Measurements from ENCODE around the gene RCBTB2.
"Not testable (repeated sequence)": the region's sequence is repeated elsewhere in the genome, so short reads cannot be mapped to it uniquely, and the experiment has no call there.

RCBTB2 gene

DNA sequence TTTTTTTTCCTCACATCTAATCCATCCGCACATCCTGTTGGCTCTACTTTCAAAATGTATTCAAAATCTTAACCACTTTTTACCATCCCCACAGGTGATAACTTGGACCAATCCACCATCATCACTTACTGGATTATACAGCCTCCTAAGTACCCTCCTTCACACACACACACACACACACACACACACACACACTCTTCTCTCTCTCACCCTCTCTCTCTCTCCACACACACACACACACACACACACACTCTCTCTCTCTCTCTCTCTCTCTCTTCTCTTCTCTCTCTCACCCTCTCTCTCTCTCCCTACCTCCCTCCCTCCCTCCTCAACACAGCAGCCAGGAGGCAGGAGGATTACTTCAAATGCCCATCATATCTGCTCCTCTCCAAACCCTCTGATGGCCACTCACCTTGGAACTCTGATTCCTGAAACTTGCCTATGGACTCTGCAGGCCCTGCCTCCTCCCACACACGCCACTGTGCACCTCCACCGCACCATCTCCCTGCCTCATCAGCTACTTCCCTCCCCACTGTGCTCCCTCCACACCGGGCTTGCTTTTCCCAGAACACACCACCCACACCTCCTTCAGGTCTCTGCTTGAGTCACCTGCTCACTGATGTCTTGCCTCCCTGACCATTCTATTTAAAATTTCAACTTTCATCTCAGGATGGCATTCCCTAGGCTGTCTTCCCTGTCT lies 39.7 kb downstream of the RCBTB2 start:
- no peak for DNase-seq (ENCODE audit: low spot score)

DNA sequence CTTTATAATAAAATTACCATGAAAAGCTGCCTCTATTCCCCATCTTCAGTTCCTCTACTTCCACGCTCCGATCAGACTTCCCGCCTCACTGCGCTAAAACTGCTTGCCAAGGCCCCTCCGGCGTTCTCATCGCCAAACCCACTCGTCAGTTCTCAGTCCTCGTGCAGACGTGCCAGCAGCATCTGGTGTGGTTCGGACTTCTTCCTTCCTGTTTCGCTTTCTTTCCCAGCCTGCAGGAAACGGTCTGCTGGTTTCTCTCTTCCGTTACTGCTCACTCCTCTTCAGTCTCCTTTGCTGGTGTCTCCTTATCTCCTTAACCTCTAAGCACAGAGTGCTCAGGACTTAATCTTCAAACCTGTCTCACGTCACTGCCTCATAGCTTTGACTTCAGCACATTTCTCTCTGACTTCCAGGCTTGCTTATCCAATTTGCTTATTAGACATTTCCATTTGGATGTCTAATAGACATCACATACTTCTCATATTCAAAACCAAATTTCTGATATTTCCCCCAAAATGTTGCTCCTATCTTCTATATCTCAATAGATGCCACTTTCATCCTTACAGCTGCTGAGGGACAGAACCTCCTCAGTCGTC lies 40.3 kb downstream of the RCBTB2 start:
- DNase-seq (ENCODE audit: low spot score) = no peak

GRCh38 chr13:48492096-48492440 lies 40.8 kb downstream of the RCBTB2 start:
- no peak for DNase-seq (ENCODE audit: low spot score)

GRCh38 chr13:48491423-48492095 lies 41.3 kb downstream of the RCBTB2 start:
- no peak for DNase-seq (ENCODE audit: low spot score)

DNA sequence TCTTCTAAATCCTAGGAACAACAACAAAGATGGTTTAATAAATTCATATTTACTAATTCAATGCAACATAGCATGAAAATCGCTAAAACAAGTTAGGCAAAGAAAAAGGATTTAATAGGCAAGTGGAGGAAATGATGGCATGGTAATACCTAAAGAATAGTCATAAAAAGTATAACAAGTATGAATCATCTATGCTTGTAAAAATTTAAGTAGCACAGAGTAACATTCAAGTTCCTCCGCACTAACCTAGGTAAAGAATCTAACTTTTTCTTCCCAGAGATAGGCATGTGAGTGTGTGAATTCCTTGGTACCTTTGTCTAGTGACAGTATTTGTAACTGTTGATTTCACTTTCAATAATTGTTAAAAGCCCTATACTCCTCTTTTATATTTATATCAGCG lies 42.6 kb downstream of the RCBTB2 start:
- DNase-seq (ENCODE audit: low spot score) = no peak

- no peak for DNase-seq (ENCODE audit: low spot score)
Measured at GRCh38 chr13:48489666-48490065, 43.2 kb downstream of the RCBTB2 start.

GRCh38 chr13:48488995-48489394 lies 43.9 kb downstream of the RCBTB2 start:
- no peak for DNase-seq (ENCODE audit: low spot score)

GRCh38 chr13:48487968-48488367 lies 44.9 kb downstream of the RCBTB2 start:
- DNase-seq (ENCODE audit: low spot score) = no peak

DNA sequence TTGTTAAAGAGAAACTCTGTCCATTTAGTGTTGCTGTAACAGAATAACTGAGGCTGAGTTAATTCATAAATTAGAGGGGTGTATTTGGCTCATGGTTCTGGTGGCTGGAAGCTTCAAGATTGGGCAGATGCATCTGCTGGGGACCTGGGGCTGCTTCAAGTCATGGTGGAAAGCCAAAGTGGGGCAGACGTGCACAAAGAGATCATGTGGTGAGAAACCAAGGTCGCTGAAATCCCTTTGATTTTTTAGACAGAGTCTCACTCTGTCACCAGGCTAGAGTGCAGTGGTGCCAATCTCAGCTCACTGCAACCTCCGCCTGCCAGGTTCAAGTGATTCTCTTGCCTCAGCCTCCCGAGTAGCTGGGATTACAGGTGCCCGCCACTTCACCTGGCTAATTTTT lies 46.0 kb downstream of the RCBTB2 start:
- no peak for DNase-seq (ENCODE audit: low spot score)

- no peak for DNase-seq (ENCODE audit: low spot score)
Measured at GRCh38 chr13:48486362-48486761, 46.5 kb downstream of the RCBTB2 start.

GRCh38 chr13:48485432-48485831 lies 47.4 kb downstream of the RCBTB2 start:
- DNase-seq (ENCODE audit: low spot score) = no peak

DNA sequence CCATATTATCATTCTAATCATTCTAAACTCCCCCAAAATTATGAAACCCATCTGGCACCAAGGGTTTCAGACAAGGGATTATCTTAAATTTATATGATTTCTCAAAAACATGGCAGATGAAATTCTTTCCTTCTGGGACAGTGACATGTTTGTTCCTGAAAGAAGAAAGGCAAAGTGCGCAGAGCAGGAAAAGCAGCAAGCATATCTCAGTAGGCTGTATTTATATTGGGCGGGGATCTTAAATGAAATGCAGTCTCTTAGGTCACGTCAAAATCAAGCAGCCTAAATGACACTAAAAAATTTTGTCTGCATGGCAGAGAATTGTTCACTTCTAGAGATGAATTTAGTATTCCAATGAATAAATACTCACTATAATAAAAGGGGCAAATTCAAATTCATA lies 49.3 kb downstream of the RCBTB2 start:
- DNase-seq (ENCODE audit: low spot score) = no peak

DNA sequence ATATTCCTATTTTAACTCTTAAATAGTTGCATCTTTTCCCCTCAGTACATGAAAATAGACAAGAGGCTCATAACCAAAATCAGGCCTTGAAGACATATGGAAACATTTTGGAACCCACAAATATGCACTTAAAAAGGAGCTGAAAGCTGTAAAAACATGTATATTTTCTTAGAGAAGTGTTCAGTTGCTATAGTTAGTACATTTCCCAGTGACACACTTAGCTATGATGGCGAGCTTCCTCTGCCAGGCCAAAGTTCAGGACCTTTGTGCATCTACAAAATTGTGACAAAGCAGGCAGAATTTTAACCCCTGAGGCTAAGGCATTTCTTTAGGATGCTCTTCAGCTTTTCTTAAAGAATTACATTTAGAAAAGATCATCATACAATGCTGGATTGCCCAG lies 54.5 kb downstream of the RCBTB2 start:
- no peak for DNase-seq (ENCODE audit: low spot score)

- DNase-seq (ENCODE audit: low spot score) = no peak
Measured at GRCh38 chr13:48477191-48477855, 55.6 kb downstream of the RCBTB2 start.

DNA sequence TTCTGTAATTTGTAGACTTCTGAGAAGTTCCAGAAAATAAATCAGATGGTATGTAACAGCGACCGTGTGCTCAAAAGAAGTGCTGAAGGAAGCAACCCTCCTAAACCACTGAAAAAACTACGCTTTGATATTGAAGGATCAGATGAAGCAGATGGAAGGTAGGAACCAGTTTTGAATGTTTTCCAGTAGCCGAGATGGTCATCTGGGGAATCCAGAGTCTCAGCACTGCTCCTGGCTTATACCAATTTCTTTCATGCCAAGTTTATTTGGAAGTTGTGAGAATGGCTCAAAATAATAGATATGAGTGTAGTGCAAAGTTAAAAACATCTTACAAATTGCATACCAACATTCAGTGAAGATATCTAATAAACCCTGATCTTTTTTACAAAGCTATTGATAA lies 56.2 kb downstream of the RCBTB2 start:
- no peak for DNase-seq (ENCODE audit: low spot score)

DNA sequence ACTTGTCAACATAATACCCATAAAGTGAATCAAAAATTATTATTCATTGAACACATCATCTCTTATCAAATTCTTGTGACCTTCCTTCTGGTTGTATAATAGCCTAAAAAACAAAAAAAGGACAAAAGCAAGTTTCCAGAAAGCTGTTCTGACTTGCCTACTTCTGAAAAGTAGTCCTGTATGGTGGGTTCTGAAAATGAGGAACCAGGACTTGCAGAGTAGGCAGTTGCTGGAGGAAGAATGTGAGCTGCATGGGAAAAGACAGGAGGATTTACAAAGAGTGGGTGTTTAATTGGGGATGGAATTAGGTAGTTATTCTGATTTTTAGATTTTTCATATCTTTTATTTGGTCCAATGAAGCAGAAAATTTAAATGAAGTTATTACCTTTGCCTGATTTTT lies 56.7 kb downstream of the RCBTB2 start:
- no peak for DNase-seq (ENCODE audit: low spot score)

GRCh38 chr13:48475230-48475629 lies 57.6 kb downstream of the RCBTB2 start:
- DNase-seq (ENCODE audit: low spot score) = no peak

DNA sequence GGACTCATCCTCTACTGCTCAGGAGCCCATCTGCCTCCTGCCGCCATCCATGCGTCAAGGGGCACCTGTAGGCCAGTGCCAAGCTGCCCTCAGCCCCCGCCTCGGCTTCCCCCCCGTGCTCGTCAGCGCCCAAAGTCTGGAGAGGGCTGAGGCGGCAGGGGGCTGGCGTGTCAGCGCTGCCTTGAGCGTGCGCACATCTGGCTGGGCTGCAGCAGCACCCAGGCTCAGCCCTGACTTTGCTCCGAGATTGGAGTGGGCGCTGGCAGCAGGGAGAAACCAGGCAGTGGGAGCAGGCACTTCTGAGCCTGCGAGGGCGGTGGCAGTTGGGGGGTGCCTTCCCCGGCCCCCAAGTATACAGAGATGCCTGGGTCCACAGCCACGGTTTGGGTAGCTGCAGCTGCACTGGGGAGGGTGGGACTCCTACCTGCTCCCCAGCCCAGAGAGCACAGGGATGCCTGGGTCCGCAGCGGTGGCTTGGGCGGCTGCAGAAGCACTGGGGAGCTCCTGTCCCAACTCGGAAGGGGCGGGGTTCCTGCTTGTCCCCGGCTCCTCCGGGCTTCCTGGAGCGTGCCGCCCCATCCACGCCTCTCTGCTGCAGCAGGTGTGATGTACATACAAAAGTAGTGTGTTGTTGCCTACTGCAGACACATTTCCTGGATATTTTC lies 75.2 kb downstream of the RCBTB2 start:
- DNase-seq (ENCODE audit: low spot score) = no peak

DNA sequence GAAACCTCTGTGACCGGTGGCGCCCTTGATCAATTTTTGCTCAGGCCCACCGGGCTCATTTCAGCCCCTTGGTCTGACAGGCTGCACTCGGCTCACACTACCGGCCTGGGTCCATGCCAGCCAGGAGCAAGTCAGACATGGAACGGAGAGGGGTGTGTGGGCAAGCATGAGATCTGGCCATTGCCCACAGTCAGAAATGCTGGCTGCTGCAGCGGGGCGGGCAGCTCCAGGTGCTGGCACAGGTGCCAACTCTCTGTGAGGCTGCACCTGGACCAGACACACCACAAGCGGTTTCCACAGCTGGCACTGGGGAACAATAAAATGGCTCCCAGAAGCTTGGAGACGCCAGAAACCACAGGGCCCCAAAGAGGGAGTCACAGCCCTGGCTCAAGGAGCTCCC lies 76.3 kb downstream of the RCBTB2 start:
- no peak for DNase-seq (ENCODE audit: low spot score)

GRCh38 chr13:48451196-48451595 lies 81.7 kb downstream of the RCBTB2 start:
- not testable (repeated sequence) for DNase-seq (ENCODE audit: low spot score)

- DNase-seq (ENCODE audit: low spot score) = no peak
Measured at GRCh38 chr13:48449656-48450055, 83.2 kb downstream of the RCBTB2 start.

DNA sequence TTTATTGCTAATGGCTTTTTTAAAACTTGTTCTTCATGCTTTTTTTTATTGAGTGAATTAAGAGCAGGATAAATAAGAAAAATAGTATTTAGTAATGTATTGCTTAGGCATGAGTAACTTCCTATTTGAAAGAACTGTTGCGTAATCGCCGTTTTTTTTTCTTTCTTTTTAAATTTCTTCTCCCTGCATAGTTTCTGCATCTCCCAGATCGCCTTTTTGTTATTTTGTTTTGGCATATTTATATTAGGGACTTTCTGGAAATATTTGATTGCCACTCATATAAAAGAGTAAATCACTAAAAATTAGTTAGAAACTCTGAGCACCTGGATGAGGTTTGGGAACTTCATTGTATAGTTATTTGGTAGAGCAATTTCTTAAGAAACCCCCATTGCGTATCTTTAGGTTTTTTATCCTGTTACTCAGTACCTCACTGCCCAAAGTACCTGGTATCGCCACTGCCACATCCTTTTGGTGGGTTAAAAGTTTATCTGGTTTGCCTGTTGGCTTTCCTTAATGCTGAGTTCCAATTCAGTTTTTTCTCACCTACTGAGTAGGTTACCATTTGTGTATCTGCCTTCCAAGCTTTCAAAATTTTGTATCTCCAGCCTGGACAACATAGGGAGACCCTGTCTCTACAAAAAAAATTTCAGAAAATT lies 83.8 kb downstream of the RCBTB2 start:
- no peak for DNase-seq (ENCODE audit: low spot score)

Measured in iPS-NIHi11 (cell line).